SK-N-SH (cell line): ENCODE data around the gene SAXO2. TPM values are rescaled to one million over a fixed set of nuclear protein-coding genes. Genes with fewer than 3 reads are reported as not detected.

Experiments used
- CTCF ChIA-PET: fragments of 300-600, 350-600 bp; formaldehyde crosslinking; extraction: SDS; loops from one replicate; lab custom pipeline; 2021; lab: Yijun Ruan, JAX
- POLR2A ChIA-PET: fragments of 350-600 bp; sonication (Branson Sonifier 250); formaldehyde crosslinking; extraction: SDS; loops from one replicate; lab custom pipeline; 2020; ENCODE audit warnings: antibody characterized with exemption, inconsistent platforms; lab: Yijun Ruan, JAX
- DNase-seq: peaks from one replicate; pipeline ENCODE4 v3.0.0; 2012
- H2AFZ ChIP-seq: fragments of 200-600 bp; sonication (generic); 2 replicates; pipeline ENCODE4 v1.8.1; 2016; ENCODE audit warnings: antibody characterized with exemption, mild to moderate bottlenecking, low read depth
- H3F3A ChIP-seq: fragments of 200-600 bp; sonication (generic); replicated peaks from 2 replicates; pipeline ENCODE3; 2016; ENCODE audit warnings: antibody characterized with exemption, mild to moderate bottlenecking; ENCODE audit not compliant: insufficient read depth
- H3K27ac ChIP-seq, 2 experiments: fragments of 200-500 bp in 1 of 2; fragments of 200-600 bp in 1 of 2; sonication (Bioruptor generic) in 1 of 2; sonication (generic), shearing (Covaris generic) in 1 of 2; 2 replicates each; pipeline versions ENCODE4 v1.5.1 to v1.6.1; 2014 to 2016; ENCODE audit warnings: low read depth in 2 of 2, inconsistent platforms in 1 of 2, low read length in 1 of 2, mild to moderate bottlenecking in 1 of 2, mixed read lengths in 1 of 2
- H3K27me3 ChIP-seq: fragments of 200-600 bp; sonication (generic), shearing (Covaris generic); 2 replicates; pipeline ENCODE4 v1.6.1; 2016; ENCODE audit warnings: mixed run types; ENCODE audit not compliant: insufficient read depth
- H3K36me3 ChIP-seq, 2 experiments: fragments of 200-500 bp in 1 of 2; fragments of 200-600 bp in 1 of 2; sonication (Bioruptor generic) in 1 of 2; sonication (generic) in 1 of 2; replicated peaks in 1 of 2; 2 replicates each; pipeline versions ENCODE3 to v1.5.1; 2014 to 2016; ENCODE audit warnings: low read length in 1 of 2, mild to moderate bottlenecking in 1 of 2; ENCODE audit not compliant: insufficient read depth in 2 of 2, control insufficient read depth in 1 of 2
- H3K4me1 ChIP-seq, 2 experiments: fragments of 200-500 bp in 1 of 2; fragments of 200-600 bp in 1 of 2; sonication (Bioruptor generic) in 1 of 2; sonication (generic), shearing (Covaris generic) in 1 of 2; 2 replicates each; pipeline versions ENCODE4 v1.5.1 to v1.6.1; 2014 to 2016; ENCODE audit warnings: low read depth in 1 of 2, low read length in 1 of 2, mixed run types in 1 of 2; ENCODE audit not compliant: insufficient read depth in 2 of 2, control insufficient read depth in 1 of 2
- H3K4me2 ChIP-seq: fragments of 200-600 bp; sonication (generic), shearing (Covaris generic); 2 replicates; pipeline ENCODE4 v1.6.1; 2017; ENCODE audit warnings: mixed run types
- H3K4me3 ChIP-seq, 2 experiments: fragments of 200-500 bp in 1 of 2; fragments of 200-600 bp in 1 of 2; sonication (Bioruptor generic) in 1 of 2; sonication (generic), shearing (Covaris generic) in 1 of 2; 2 replicates each; pipeline versions ENCODE4 v1.5.1 to v1.8.1; 2014 to 2016; ENCODE audit warnings: low read depth in 2 of 2, inconsistent platforms in 1 of 2, low read length in 1 of 2, mild to moderate bottlenecking in 1 of 2, mixed read lengths in 1 of 2, moderate library complexity in 1 of 2
- H3K79me2 ChIP-seq: fragments of 200-600 bp; sonication (generic); 2 replicates; pipeline ENCODE4 v1.8.1; 2017; ENCODE audit warnings: mild to moderate bottlenecking; ENCODE audit not compliant: insufficient read depth
- H3K9ac ChIP-seq: fragments of 200-600 bp; sonication (generic); 2 replicates; pipeline ENCODE4 v1.6.1; 2017; ENCODE audit warnings: mixed run types
- H3K9me2 ChIP-seq: fragments of 200-600 bp; sonication (generic); 2 replicates; pipeline ENCODE4 v1.6.1; 2017; ENCODE audit warnings: mixed run types
- H3K9me3 ChIP-seq: fragments of 200-600 bp; sonication (generic); 2 replicates; pipeline ENCODE4 v1.6.1; 2017; ENCODE audit warnings: mixed run types, mild to moderate bottlenecking, moderate library complexity
- H4K20me1 ChIP-seq: fragments of 200-600 bp; sonication (generic); 2 replicates; pipeline ENCODE4 v1.6.1; 2017; ENCODE audit warnings: mild to moderate bottlenecking, mixed run types; ENCODE audit not compliant: insufficient read depth
- ELF1 ChIP-seq: IDR thresholded peaks from 2 replicates; pipeline ENCODE4 v1.4.0; 2012
- MAX ChIP-seq: IDR thresholded peaks from 2 replicates; pipeline ENCODE4 v1.4.0; 2012; ENCODE audit warnings: low read depth
- MEF2A ChIP-seq: IDR thresholded peaks from 2 replicates; pipeline ENCODE4 v1.4.0; 2012; ENCODE audit warnings: low read depth, borderline replicate concordance
- NFIC ChIP-seq: IDR thresholded peaks from 2 replicates; pipeline ENCODE4 v1.4.0; 2012; ENCODE audit warnings: borderline replicate concordance
- POLR2AphosphoS5 ChIP-seq: IDR thresholded peaks from 2 replicates; pipeline ENCODE4 v1.6.1; 2012; ENCODE audit warnings: low read depth, low read length
- RAD21 ChIP-seq: IDR thresholded peaks from 2 replicates; pipeline ENCODE4 v1.6.1; 2012; ENCODE audit warnings: mild to moderate bottlenecking, low read length
- RCOR1 ChIP-seq: fragments of 150-350 bp; IDR thresholded peaks from 2 replicates; pipeline ENCODE4 v1.6.1; 2017; ENCODE audit warnings: antibody characterized with exemption, low read length
- REST ChIP-seq: IDR thresholded peaks from 2 replicates; pipeline ENCODE4 v1.6.1; 2012; ENCODE audit warnings: mild to moderate bottlenecking, low read depth, low read length, moderate library complexity
- SIN3A ChIP-seq: IDR thresholded peaks from 2 replicates; pipeline ENCODE4 v1.6.1; 2012; ENCODE audit warnings: low read depth, mild to moderate bottlenecking, low read length, moderate library complexity, borderline replicate concordance
- SMC3 ChIP-seq: IDR thresholded peaks from 2 replicates; pipeline ENCODE4 v1.6.1; 2012; ENCODE audit warnings: low read depth, low read length, improper control_type of control experiment
- TAF1 ChIP-seq: IDR thresholded peaks from 2 replicates; pipeline ENCODE4 v1.6.1; 2012; ENCODE audit warnings: low read depth, mild to moderate bottlenecking, low read length, moderate library complexity, borderline replicate concordance
- TCF12 ChIP-seq: IDR thresholded peaks from 2 replicates; pipeline ENCODE4 v1.4.0; 2012
- TEAD4 ChIP-seq: IDR thresholded peaks from 2 replicates; pipeline ENCODE4 v1.4.0; 2012; ENCODE audit warnings: mild to moderate bottlenecking, borderline replicate concordance; ENCODE audit not compliant: insufficient read depth
- USF1 ChIP-seq: IDR thresholded peaks from 2 replicates; pipeline ENCODE4 v1.4.0; 2012; ENCODE audit warnings: low read depth, borderline replicate concordance
- WGBS: methylation state at CpG from one replicate; pipeline ENCODE4 v1.1.6; 2017; ENCODE audit warnings: low lambda C conversion rate; 5-methylcytosine and 5-hydroxymethylcytosine counted together
- polyA plus RNA-seq, 3 experiments: library from polyadenylated mRNA; depleted of rRNA; stranded (reverse); fragments of >200 nt; gene quantifications; 2 replicates each; pipeline ENCODE4 v1.2.3, GENCODE V29; 2012

The SAXO2 gene
- polyA plus RNA-seq, 1 of the 3 experiments (the other 2 are of a cell fraction), result 2.8 TPM

- Histone ChIP-seq H3K9me2 (no peaks in the 10 kb centered on the region), H4K20me1 (no peaks in the 10 kb centered on the region), H3K79me2 (no peaks in the 10 kb centered on the region), H3K4me2 (no peak overlapping the region), H3K27me3 (no peaks in the 10 kb centered on the region; the same call in 1 of the 2 replicates), H3K9me3 (no peaks in the 10 kb centered on the region), H3F3A (no peaks in the 10 kb centered on the region), H2AFZ (no peak overlapping the region), H3K36me3 (no peaks in the 10 kb centered on the region), H3K4me3 (no peak overlapping the region), H3K9ac (no peak overlapping the region), H3K27ac (no peak overlapping the region), H3K4me1 (peaks cover 0 to 7% of the 10 kb centered on the region in 2 experiments; a peak in 1 of 4 replicates)
- 61% methylated on average over 5 of the region's 5 CpGs for WGBS
- ChIA-PET CTCF (no interaction called here), POLR2A (no interaction called here)
- DNase-seq, result no peak
- TF ChIP-seq REST, result no peak
- no peak for TF ChIP-seq ELF1
- no peak for TF ChIP-seq SIN3A
- TF ChIP-seq MAX, result no peak
- TF ChIP-seq SMC3, result no peak
- TF ChIP-seq POLR2AphosphoS5, result no peak
- TF ChIP-seq TEAD4, result no peak
- no peak for TF ChIP-seq RAD21
Measured at GRCh38 chr15:82297546-82297945, 34.9 kb downstream of the SAXO2 start.

GRCh38 chr15:82298032-82298431, 35.4 kb downstream of the SAXO2 start:
- Histone ChIP-seq H2AFZ (no peak overlapping the region), H3K4me3 (no peak overlapping the region), H3K27ac (no peak overlapping the region), H3K27me3 (no peaks in the 10 kb centered on the region; the same call in 1 of the 2 replicates), H3K9ac (no peak overlapping the region), H3K79me2 (no peaks in the 10 kb centered on the region), H4K20me1 (no peaks in the 10 kb centered on the region), H3K9me3 (no peaks in the 10 kb centered on the region), H3K36me3 (no peaks in the 10 kb centered on the region), H3F3A (no peaks in the 10 kb centered on the region), H3K4me1 (peaks cover 0 to 7% of the 10 kb centered on the region in 2 experiments; a peak in 1 of 4 replicates), H3K9me2 (no peaks in the 10 kb centered on the region), H3K4me2 (no peak overlapping the region)
- 85% methylated on average over 13 of the region's 13 CpGs for WGBS
- no peak for DNase-seq
- ChIA-PET CTCF (no interaction called here), POLR2A (no interaction called here)
- TF ChIP-seq USF1, result no peak
- TF ChIP-seq NFIC, result no peak
- no peak for TF ChIP-seq TAF1
- no peak for TF ChIP-seq MEF2A
- TF ChIP-seq TCF12, result no peak
- no peak for TF ChIP-seq TEAD4
- no peak for TF ChIP-seq RCOR1
- no peak for TF ChIP-seq RAD21
